ENCODE results near the gene REXO1. TPM values are rescaled to one million over a fixed set of nuclear protein-coding genes. Genes with fewer than 3 reads are reported as not detected.
A peak's percentile ranks its signal among the peaks of the same experiment; 100 is the strongest.

The REXO1 gene
- total RNA-seq, 1 experiment from 2014 or later = 56.8 TPM

- H3K9me3 Mint-ChIP-seq = no peaks in the 10 kb centered on the region
- Histone ChIP-seq H3K4me1 (ENCODE audit: insufficient read depth, low read length) (peaks cover 7% of the 10 kb centered on the region; the same call in 1 of the 2 replicates), H3K9me3 (ENCODE audit: control insufficient read depth, low read depth, low read length) (no peaks in the 10 kb centered on the region), H2BK5ac (ENCODE audit: insufficient read length, low read length) (no peak overlapping the region), H2BK15ac (ENCODE audit: low read depth, low read length) (no peak overlapping the region), H2BK120ac (ENCODE audit: low read depth, low read length, poor library complexity, severe bottlenecking) (no peak overlapping the region), H3K27ac (ENCODE audit: insufficient read length, low read depth, low read length) (peak overlapping the region; percentile 9), H3K9ac (ENCODE audit: extremely low read depth, insufficient read length, low read length) (no peak overlapping the region), H4K5ac (ENCODE audit: insufficient read length, low read depth, low read length) (no peak overlapping the region), H3T11ph (ENCODE audit: low read length) (no peak overlapping the region), H2AK5ac (ENCODE audit: insufficient read length, low read length) (no peak overlapping the region), H4K20me1 (ENCODE audit: control insufficient read depth, insufficient read depth, insufficient read length) (no peaks in the 10 kb centered on the region), H3K14ac (ENCODE audit: insufficient read depth, low read length) (no peak overlapping the region), H2BK20ac (ENCODE audit: low read depth, low read length, poor library complexity, severe bottlenecking) (no peak overlapping the region), H3K79me1 (ENCODE audit: insufficient read depth, low read depth, low read length, poor library complexity, severe bottlenecking) (peaks cover 11% of the 10 kb centered on the region), H2AFZ (ENCODE audit: low read length) (no peak overlapping the region), H4K91ac (ENCODE audit: insufficient read length, low read depth, low read length) (no peak overlapping the region), H3K79me2 (ENCODE audit: insufficient read depth, low read length) (peaks cover 18% of the 10 kb centered on the region; the same call in 1 of the 2 replicates), H3K4ac (ENCODE audit: low read depth, low read length) (no peak overlapping the region), H3K4me2 (ENCODE audit: insufficient read depth, insufficient read length, low read length) (peak overlapping the region; percentile 42), H3K23ac (ENCODE audit: insufficient read length, low read depth, low read length) (no peak overlapping the region), H2BK12ac (ENCODE audit: insufficient read length, low read depth, low read length) (no peak overlapping the region), H3K56ac (ENCODE audit: insufficient read length, low read depth, low read length) (no peak overlapping the region), H3K23me2 (ENCODE audit: insufficient read length, low read depth, low read length, poor library complexity, severe bottlenecking) (peaks cover 6% of the 10 kb centered on the region), H3K18ac (ENCODE audit: insufficient read length, low read depth, low read length) (peak overlapping the region; percentile 22), H4K8ac (replicated peaks; ENCODE audit: insufficient read length, low read depth, low read length) (no peak overlapping the region), H3K27me3 (ENCODE audit: insufficient read depth, low read length) (no peaks in the 10 kb centered on the region)
- TF ChIP-seq, protein P1, sequence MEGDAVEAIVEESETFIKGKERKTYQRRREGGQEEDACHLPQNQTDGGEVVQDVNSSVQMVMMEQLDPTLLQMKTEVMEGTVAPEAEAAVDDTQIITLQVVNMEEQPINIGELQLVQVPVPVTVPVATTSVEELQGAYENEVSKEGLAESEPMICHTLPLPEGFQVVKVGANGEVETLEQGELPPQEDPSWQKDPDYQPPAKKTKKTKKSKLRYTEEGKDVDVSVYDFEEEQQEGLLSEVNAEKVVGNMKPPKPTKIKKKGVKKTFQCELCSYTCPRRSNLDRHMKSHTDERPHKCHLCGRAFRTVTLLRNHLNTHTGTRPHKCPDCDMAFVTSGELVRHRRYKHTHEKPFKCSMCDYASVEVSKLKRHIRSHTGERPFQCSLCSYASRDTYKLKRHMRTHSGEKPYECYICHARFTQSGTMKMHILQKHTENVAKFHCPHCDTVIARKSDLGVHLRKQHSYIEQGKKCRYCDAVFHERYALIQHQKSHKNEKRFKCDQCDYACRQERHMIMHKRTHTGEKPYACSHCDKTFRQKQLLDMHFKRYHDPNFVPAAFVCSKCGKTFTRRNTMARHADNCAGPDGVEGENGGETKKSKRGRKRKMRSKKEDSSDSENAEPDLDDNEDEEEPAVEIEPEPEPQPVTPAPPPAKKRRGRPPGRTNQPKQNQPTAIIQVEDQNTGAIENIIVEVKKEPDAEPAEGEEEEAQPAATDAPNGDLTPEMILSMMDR (conservative IDR thresholded peaks at IDR 0.05) = no peak
- H3K36me3 Mint-ChIP-seq (ENCODE audit: insufficient read depth in 1 of 3, low read depth in 3 of 3) = peaks cover 0 to 10% (median 0%) of the 10 kb centered on the region in 3 experiments; a peak in 2 of 7 replicates
- peak overlapping the region; percentile 38 to 76 for H3K4me3 Mint-ChIP-seq
- WGBS (ENCODE audit: extremely low coverage, insufficient read length, low lambda C conversion rate) = no CpG with 5 or more reads among the region's 33 CpGs
- H3K27me3 Mint-ChIP-seq (ENCODE audit: low read depth) = no peaks in the 10 kb centered on the region
- DNase-seq = peak; percentile 98
- peaks cover 33 to 67% of the 10 kb centered on the region in 2 experiments for H3K4me1 Mint-ChIP-seq
- peak overlapping the region; percentile 87 to 88 (median 87); a peak in 6 of 7 replicates for H3K27ac Mint-ChIP-seq
These were observed 7.0 kb upstream of the REXO1 start for GRCh38 chr19:1855040-1855827.
